ENCODE results near the gene FAM234A.

GRCh38 chr16:275041-275641 is 40.5 kb downstream of the FAM234A start:
- no peak for TF ChIP-seq CTCF (conservative IDR thresholded peaks at IDR 0.05 in 1 of 2, IDR thresholded peaks at IDR 0.05 in 1 of 2; ENCODE audit: low read depth in 1 of 2, low read length in 2 of 2)
- no peak for TF ChIP-seq EZH2 (IDR thresholded peaks at IDR 0.05; ENCODE audit: low read length, missing control alignments)
